ENCODE data around the gene MAN2A1.
"Not testable (repeated sequence)": the region's sequence is repeated elsewhere in the genome, so short reads cannot be mapped to it uniquely, and the experiment has no call there.

MAN2A1 gene

GRCh38 chr5:109754319-109754718 lies 64.6 kb downstream of the MAN2A1 start:
- no peak for DNase-seq (ENCODE audit: low read depth in 4 of 4, low spot score in 1 of 4)

DNA sequence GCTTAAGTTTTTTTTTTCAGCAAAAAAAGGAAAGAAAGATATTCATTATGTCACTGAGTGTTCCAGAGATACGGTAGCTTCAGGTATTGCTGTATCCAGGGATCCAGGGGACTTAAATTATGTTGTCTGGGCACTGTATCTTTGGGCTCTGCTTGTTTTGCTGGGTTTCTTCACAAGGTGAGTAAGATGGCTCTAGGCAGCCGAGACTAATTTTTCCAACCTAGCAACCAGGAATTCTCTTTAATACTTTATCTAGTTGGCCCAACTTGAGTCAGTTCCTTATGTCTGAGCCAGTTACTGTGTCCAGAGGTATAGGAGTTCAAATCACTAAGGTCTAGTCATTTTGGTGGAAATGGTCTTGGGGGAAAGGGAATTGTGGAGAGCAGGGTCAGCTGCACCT lies 66.0 kb downstream of the MAN2A1 start:
- no peak for DNase-seq (ENCODE audit: low read depth in 4 of 4, low spot score in 1 of 4)

DNA sequence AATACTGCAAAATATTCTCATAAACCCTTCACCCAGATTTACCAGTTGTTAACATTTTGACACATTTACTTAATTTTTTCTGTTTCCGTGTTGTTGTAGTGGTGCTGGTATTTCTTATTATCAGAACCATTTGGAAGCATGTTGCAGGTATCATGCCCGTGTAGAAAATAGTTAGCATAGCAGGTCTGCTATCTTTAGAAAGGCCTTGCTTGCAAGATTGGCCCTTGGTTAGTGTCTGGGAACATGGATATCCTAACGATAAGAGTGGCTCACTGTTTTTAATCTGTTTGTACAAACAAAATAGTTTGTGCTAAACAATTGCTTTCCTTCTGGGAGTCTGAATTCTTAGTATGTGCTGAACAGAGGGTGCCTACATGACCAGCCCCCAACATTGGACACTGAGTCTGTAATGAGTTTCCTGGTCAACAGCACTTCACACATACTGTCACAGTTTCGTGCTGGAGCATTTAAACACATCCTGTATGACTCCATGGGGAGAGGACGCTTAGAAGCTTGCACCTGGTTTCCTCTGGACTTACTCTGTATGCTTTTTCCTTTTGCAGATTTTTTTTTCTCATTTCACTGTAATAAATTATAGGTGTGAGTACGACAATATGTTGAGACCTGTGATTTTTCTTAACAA lies 66.9 kb downstream of the MAN2A1 start:
- DNase-seq (ENCODE audit: low read depth in 4 of 4, low spot score in 1 of 4), result no peak

DNA sequence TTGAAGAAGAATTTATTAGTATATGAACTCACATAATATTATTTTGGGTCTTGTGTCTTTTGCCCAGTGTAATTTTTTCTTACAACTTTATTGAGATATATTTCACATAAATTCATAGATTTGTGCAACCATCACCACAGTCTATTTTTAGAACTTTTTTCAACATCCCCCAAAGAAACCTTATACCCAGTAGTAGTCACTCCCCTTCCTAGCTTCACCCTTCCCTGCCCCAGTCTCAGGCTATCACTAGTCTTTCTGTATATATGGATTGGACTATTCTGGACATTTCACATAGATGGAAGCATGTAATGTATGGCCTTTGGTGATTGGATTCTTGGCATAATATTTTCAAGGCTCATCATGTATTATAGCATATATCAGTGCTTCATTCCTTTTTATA lies 67.8 kb downstream of the MAN2A1 start:
- no peak for DNase-seq (ENCODE audit: low read depth in 4 of 4, low spot score in 1 of 4)

GRCh38 chr5:109759306-109759705 lies 69.6 kb downstream of the MAN2A1 start:
- DNase-seq (ENCODE audit: low read depth in 4 of 4, low spot score in 1 of 4), result no peak

DNA sequence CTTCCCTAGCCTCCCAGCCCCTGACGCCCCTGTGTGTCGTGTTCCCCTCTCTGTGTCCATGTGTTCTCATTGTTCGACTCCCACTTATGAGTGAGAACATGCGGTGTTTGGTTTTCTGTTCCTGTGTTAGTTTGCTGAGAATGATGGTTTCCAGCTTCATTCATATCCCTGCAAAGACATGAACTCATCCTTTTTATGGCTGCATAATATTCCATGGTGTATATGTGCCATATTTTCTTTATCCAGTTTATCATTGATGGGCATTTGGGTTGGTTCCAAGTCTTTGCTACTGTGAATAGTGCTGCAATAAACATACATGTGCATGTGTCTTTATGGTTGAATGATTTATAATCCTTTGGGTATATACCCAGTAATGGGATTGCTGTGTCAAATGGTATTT lies 70.4 kb downstream of the MAN2A1 start:
- not testable (repeated sequence) for DNase-seq (ENCODE audit: low read depth in 4 of 4, low spot score in 1 of 4)

DNA sequence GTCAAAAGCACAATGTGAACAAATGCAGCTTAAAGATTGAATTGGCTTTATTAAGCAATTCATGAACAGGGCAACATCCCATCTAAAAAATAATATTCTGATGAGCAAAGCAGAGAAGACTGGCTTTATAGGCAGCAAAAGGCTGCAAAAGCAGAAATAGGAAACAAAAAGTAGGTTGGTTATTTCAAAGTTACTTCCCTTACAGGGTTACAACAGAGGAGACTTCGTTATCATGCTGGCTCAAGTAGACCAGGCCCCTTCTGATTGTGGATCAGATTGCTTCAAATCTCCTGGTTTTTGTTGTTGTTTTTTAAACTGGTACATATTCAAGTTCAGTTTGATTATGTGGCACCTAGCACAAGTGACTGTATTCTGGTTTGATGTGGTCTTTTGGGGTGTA lies 73.1 kb downstream of the MAN2A1 start:
- DNase-seq (ENCODE audit: low read depth in 4 of 4, low spot score in 1 of 4), result no peak

- no peak for DNase-seq (ENCODE audit: low read depth in 4 of 4, low spot score in 1 of 4)
Observed at GRCh38 chr5:109767184-109767995, 77.7 kb downstream of the MAN2A1 start.

DNA sequence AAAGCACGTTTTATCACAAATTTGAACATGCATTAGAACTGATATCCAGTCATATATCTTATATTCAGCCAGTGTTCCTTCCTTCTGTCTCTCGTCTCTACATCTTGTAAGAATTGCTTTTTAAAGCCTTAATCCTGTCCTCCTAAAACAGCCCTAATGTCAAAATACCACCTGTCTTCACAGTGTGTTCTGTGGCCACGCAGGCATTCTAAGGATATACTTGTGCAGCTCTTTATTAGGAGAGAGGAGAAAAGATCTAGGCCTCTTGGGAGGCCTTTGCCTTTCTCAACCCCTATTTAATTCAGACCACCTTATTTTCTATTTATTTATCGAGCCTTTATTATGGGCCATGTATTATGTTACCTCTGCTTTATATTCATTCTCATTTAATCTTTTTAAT lies 78.3 kb downstream of the MAN2A1 start:
- DNase-seq (ENCODE audit: low read depth in 4 of 4, low spot score in 1 of 4), result no peak

- no peak for DNase-seq (ENCODE audit: low read depth in 4 of 4, low spot score in 1 of 4)
Observed at GRCh38 chr5:109769597-109770291, 80.0 kb downstream of the MAN2A1 start.

GRCh38 chr5:109775130-109775529 lies 85.4 kb downstream of the MAN2A1 start:
- DNase-seq (ENCODE audit: low read depth in 4 of 4, low spot score in 1 of 4), result no peak

- no peak for DNase-seq (ENCODE audit: low read depth in 4 of 4, low spot score in 1 of 4)
Observed at GRCh38 chr5:109779036-109779735, 89.5 kb downstream of the MAN2A1 start.

DNA sequence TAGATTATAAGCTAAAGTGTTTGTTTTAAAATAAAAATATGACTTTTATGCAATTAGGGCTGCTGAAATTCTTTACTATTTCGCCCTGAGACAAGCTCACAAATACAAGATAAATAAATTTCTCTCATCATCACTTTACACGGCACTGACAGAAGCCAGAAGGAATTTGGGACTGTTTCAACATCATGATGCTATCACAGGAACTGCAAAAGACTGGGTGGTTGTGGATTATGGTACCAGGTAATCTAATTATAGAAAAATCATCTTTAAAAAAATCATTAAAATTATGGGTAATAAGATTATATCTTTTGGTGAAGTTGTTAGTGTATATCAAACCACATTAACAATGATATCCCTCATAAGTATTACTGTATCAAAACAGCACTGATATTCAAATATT lies 95.0 kb downstream of the MAN2A1 start:
- DNase-seq (ENCODE audit: low read depth in 4 of 4, low spot score in 1 of 4), result no peak

- DNase-seq (ENCODE audit: low read depth in 4 of 4, low spot score in 1 of 4), result no peak
Observed at GRCh38 chr5:109786206-109786855, 96.6 kb downstream of the MAN2A1 start.

DNA sequence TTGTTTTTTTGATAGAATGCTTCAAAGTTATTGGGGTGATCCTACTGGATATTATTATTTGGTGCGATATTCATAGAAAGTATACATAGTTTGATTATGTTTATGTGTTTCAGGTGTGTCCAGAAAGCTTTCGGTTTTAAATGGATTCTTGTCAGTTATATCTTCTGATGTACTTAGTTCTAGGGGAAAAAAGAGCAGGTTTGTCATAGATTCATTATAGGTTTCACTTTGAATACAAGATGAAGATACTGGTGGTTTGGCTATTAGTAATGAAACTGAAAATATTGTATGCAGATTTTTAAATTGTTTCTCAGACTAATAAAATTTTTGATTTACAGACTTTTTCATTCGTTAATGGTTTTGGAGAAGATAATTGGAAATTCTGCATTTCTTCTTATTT lies 98.9 kb downstream of the MAN2A1 start:
- no peak for DNase-seq (ENCODE audit: low read depth in 4 of 4, low spot score in 1 of 4)

DNA sequence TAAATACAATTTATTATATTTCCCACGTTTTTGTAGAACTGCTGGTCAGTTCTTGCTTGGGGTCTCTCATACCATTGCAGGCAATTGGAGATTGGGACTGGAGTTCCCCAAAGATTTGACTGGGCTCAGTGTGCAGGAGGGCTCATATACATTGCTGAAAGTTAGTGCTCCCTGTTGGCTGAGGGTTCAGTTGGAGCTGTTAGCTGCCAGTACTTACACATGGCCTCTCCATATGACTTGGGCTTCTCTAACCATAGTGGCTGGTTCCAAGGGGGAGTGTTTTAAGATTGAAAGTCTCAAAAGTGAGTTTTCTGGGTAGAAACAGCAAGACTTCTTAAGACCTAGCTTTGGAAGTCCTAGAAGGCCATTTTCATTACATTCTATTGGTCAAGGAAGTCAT lies 102.9 kb downstream of the MAN2A1 start:
- no peak for DNase-seq (ENCODE audit: low read depth in 4 of 4, low spot score in 1 of 4)

GRCh38 chr5:109803854-109804253 lies 114.1 kb downstream of the MAN2A1 start:
- DNase-seq (ENCODE audit: low read depth in 4 of 4, low spot score in 1 of 4), result no peak

- DNase-seq (ENCODE audit: low read depth in 4 of 4, low spot score in 1 of 4), result no peak
Observed at GRCh38 chr5:109805472-109805871, 115.7 kb downstream of the MAN2A1 start.

DNA sequence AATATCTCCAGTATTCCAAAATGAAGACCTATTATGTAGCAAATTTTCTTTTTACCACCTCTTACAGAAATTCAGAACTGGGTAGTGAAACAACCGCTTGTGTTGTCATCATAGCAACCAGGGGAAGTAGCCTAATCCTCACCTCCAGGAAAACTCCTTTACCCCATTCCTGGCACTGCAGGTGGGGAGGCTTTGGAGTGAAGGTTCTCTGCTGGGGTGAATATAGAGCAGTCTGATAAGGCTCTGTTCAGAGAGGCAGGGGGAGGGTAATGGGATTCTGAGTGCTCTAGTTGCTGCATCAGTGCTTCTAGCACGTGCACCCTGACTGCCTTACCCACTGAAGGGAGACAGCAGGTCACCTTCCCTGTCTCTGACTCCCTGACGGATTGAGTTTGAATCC lies 116.2 kb downstream of the MAN2A1 start:
- no peak for DNase-seq (ENCODE audit: low read depth in 4 of 4, low spot score in 1 of 4)

- DNase-seq (ENCODE audit: low read depth in 4 of 4, low spot score in 1 of 4), result no peak
Observed at GRCh38 chr5:109812698-109813097, 123.0 kb downstream of the MAN2A1 start.

GRCh38 chr5:109816732-109817131 lies 127.0 kb downstream of the MAN2A1 start:
- DNase-seq (ENCODE audit: low read depth in 4 of 4, low spot score in 1 of 4), result no peak

Data from stimulated activated CD4-positive, alpha-beta T cell treated with anti-CD3 and anti-CD28 coated beads, Interleukin-1b, Interleukin-23, amount 100 ng/mL, for 24 hours (primary cell).